ENCODE measurements around the gene RBM15B.

DNA sequence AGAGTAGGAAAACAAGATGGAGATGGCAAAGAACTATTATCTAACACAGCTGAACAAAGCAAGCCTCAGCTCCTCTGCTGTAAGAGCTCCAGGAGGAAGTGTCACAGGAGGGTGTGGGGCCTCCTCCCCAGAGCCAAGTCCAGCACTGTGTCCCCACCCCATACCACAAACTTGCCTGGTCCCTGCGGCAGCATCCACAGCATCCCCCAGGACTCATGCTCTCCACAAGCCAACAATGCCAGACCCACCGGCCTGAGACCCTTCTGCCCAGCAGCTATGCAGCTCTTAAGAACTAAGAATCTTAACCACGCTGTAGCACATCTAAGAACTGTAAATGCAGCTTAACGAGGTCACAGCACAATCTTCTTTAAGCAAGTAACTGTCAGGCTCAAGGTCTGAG, 9.1 kb downstream of the RBM15B start:
- TF ChIP-seq ZNF8 (CRISPR knock-in tag; IDR thresholded peaks at IDR 0.05) (no peak), CSDC2 (CRISPR knock-in tag; IDR thresholded peaks at IDR 0.05) (no peak)
